ENCODE data around the gene CPED1.

- TF ChIP-seq CTCF (IDR thresholded peaks at IDR 0.05) (no peak), POLR2A (IDR thresholded peaks at IDR 0.05) (no peak)
Observed at GRCh38 chr7:121046893-121047468, 58.5 kb downstream of the CPED1 start.
